Activated naive CD8-positive, alpha-beta T cell (primary cell): Measurements from ENCODE around the gene ACAD9.
"Not testable (repeated sequence)": the region's sequence is repeated elsewhere in the genome, so short reads cannot be mapped to it uniquely, and the experiment has no call there.

ENCODE experiments used
- H3K27ac Mint-ChIP-seq: one replicate; pipeline ENCODE4 v1.8.0; 2021; ENCODE audit warnings: mixed read lengths
- H3K27me3 Mint-ChIP-seq: one replicate; pipeline ENCODE4 v1.8.0; 2021; ENCODE audit warnings: mixed read lengths
- H3K36me3 Mint-ChIP-seq: one replicate; pipeline ENCODE4 v1.8.0; 2021; ENCODE audit warnings: mixed read lengths
- H3K4me1 Mint-ChIP-seq: one replicate; pipeline ENCODE4 v1.8.0; 2021; ENCODE audit warnings: low read depth, mixed read lengths
- H3K4me3 Mint-ChIP-seq: one replicate; pipeline ENCODE4 v1.8.0; 2021; ENCODE audit warnings: mild to moderate bottlenecking, mixed read lengths
- H3K9me3 Mint-ChIP-seq: one replicate; pipeline ENCODE4 v1.8.0; 2021; ENCODE audit warnings: low read depth, mixed read lengths

Gene ACAD9

GRCh38 chr3:128850544-128850943 is 28.9 kb upstream of the ACAD9 start:
- Mint-ChIP-seq H3K36me3 (peaks cover 3% of the 10 kb centered on the region), H3K4me3 (no peak overlapping the region), H3K27ac (no peak overlapping the region), H3K4me1 (peaks cover 9% of the 10 kb centered on the region), H3K27me3 (no peaks in the 10 kb centered on the region), H3K9me3 (no peaks in the 10 kb centered on the region)

- H3K9me3 Mint-ChIP-seq, result no peaks in the 10 kb centered on the region
These were observed 27.8 kb upstream of the ACAD9 start for GRCh38 chr3:128851601-128852000.

GRCh38 chr3:128853826-128854225 is 25.6 kb upstream of the ACAD9 start:
- no peaks in the 10 kb centered on the region for H3K27me3 Mint-ChIP-seq
- H3K4me3 Mint-ChIP-seq, result no peak overlapping the region
- no peaks in the 10 kb centered on the region for H3K4me1 Mint-ChIP-seq
- peaks cover 13% of the 10 kb centered on the region for H3K36me3 Mint-ChIP-seq
- H3K9me3 Mint-ChIP-seq, result no peaks in the 10 kb centered on the region
- H3K27ac Mint-ChIP-seq, result no peak overlapping the region

More at GRCh38 chr3:128851601-128852000, 27.8 kb upstream of the ACAD9 start:
- Mint-ChIP-seq H3K27me3 (no peaks in the 10 kb centered on the region), H3K4me1 (peaks cover 5% of the 10 kb centered on the region), H3K36me3 (peaks cover 5% of the 10 kb centered on the region), H3K27ac (no peak overlapping the region), H3K4me3 (no peak overlapping the region)

- H3K9me3 Mint-ChIP-seq, result no peaks in the 10 kb centered on the region
- no peak overlapping the region for H3K4me3 Mint-ChIP-seq
- no peaks in the 10 kb centered on the region for H3K4me1 Mint-ChIP-seq
- H3K36me3 Mint-ChIP-seq, result peaks cover 13% of the 10 kb centered on the region
- no peaks in the 10 kb centered on the region for H3K27me3 Mint-ChIP-seq
- no peak overlapping the region for H3K27ac Mint-ChIP-seq
These were observed 24.9 kb upstream of the ACAD9 start for GRCh38 chr3:128854475-128854874.

GRCh38 chr3:128855569-128855968 is 23.9 kb upstream of the ACAD9 start:
- Mint-ChIP-seq H3K36me3 (peaks cover 15% of the 10 kb centered on the region), H3K9me3 (no peaks in the 10 kb centered on the region), H3K4me3 (no peak overlapping the region), H3K27me3 (no peaks in the 10 kb centered on the region), H3K27ac (no peak overlapping the region), H3K4me1 (no peaks in the 10 kb centered on the region)

- Mint-ChIP-seq H3K4me1 (no peaks in the 10 kb centered on the region), H3K4me3 (no peak overlapping the region), H3K36me3 (peaks cover 20% of the 10 kb centered on the region), H3K9me3 (no peaks in the 10 kb centered on the region), H3K27ac (no peak overlapping the region), H3K27me3 (no peaks in the 10 kb centered on the region)
These were observed 21.3 kb upstream of the ACAD9 start for GRCh38 chr3:128858167-128858566.

GRCh38 chr3:128859630-128860029 is 19.8 kb upstream of the ACAD9 start:
- no peak overlapping the region for H3K27ac Mint-ChIP-seq

GRCh38 chr3:128861491-128861890 is 17.9 kb upstream of the ACAD9 start:
- no peak overlapping the region for H3K27ac Mint-ChIP-seq
- no peaks in the 10 kb centered on the region for H3K9me3 Mint-ChIP-seq
- H3K4me1 Mint-ChIP-seq, result no peaks in the 10 kb centered on the region
- H3K4me3 Mint-ChIP-seq, result no peak overlapping the region
- H3K27me3 Mint-ChIP-seq, result no peaks in the 10 kb centered on the region
- peaks cover 15% of the 10 kb centered on the region for H3K36me3 Mint-ChIP-seq

More at GRCh38 chr3:128859630-128860029, 19.8 kb upstream of the ACAD9 start:
- Mint-ChIP-seq H3K9me3 (no peaks in the 10 kb centered on the region), H3K4me1 (no peaks in the 10 kb centered on the region), H3K4me3 (no peak overlapping the region), H3K36me3 (peaks cover 17% of the 10 kb centered on the region), H3K27me3 (no peaks in the 10 kb centered on the region)

GRCh38 chr3:128863560-128863959 is 15.9 kb upstream of the ACAD9 start:
- no peaks in the 10 kb centered on the region for H3K4me1 Mint-ChIP-seq

GRCh38 chr3:128864351-128864811 is 15.0 kb upstream of the ACAD9 start:
- H3K27ac Mint-ChIP-seq, result no peak overlapping the region
- H3K27me3 Mint-ChIP-seq, result no peaks in the 10 kb centered on the region
- H3K4me1 Mint-ChIP-seq, result no peaks in the 10 kb centered on the region
- H3K36me3 Mint-ChIP-seq, result peaks cover 7% of the 10 kb centered on the region
- no peaks in the 10 kb centered on the region for H3K9me3 Mint-ChIP-seq
- no peak overlapping the region for H3K4me3 Mint-ChIP-seq

More at GRCh38 chr3:128863560-128863959, 15.9 kb upstream of the ACAD9 start:
- no peak overlapping the region for H3K27ac Mint-ChIP-seq
- no peaks in the 10 kb centered on the region for H3K9me3 Mint-ChIP-seq
- H3K36me3 Mint-ChIP-seq, result peaks cover 10% of the 10 kb centered on the region
- no peaks in the 10 kb centered on the region for H3K27me3 Mint-ChIP-seq
- H3K4me3 Mint-ChIP-seq, result no peak overlapping the region

GRCh38 chr3:128864849-128865804 is 14.3 kb upstream of the ACAD9 start:
- H3K9me3 Mint-ChIP-seq, H3K36me3 Mint-ChIP-seq, H3K27ac Mint-ChIP-seq, H3K27me3 Mint-ChIP-seq, H3K4me3 Mint-ChIP-seq, H3K4me1 Mint-ChIP-seq: not testable (repeated sequence)

- no peaks in the 10 kb centered on the region for H3K27me3 Mint-ChIP-seq
- no peaks in the 10 kb centered on the region for H3K36me3 Mint-ChIP-seq
- H3K4me3 Mint-ChIP-seq, result no peak overlapping the region
- H3K9me3 Mint-ChIP-seq, result no peaks in the 10 kb centered on the region
- H3K27ac Mint-ChIP-seq, result no peak overlapping the region
- no peaks in the 10 kb centered on the region for H3K4me1 Mint-ChIP-seq
These were observed 12.0 kb upstream of the ACAD9 start for GRCh38 chr3:128867200-128868125.

GRCh38 chr3:128870347-128870746 is 9.1 kb upstream of the ACAD9 start:
- H3K4me1 Mint-ChIP-seq, result peaks cover 1% of the 10 kb centered on the region
- H3K4me3 Mint-ChIP-seq, result no peak overlapping the region
- H3K9me3 Mint-ChIP-seq, result no peaks in the 10 kb centered on the region
- H3K27ac Mint-ChIP-seq, result no peak overlapping the region
- H3K36me3 Mint-ChIP-seq, result no peaks in the 10 kb centered on the region
- H3K27me3 Mint-ChIP-seq, result no peaks in the 10 kb centered on the region

- H3K4me3 Mint-ChIP-seq, result no peak overlapping the region
- no peaks in the 10 kb centered on the region for H3K27me3 Mint-ChIP-seq
- no peaks in the 10 kb centered on the region for H3K36me3 Mint-ChIP-seq
- H3K4me1 Mint-ChIP-seq, result peaks cover 14% of the 10 kb centered on the region
- H3K27ac Mint-ChIP-seq, result no peak overlapping the region
- no peaks in the 10 kb centered on the region for H3K9me3 Mint-ChIP-seq
These were observed 7.1 kb upstream of the ACAD9 start for GRCh38 chr3:128872282-128872681.

GRCh38 chr3:128872744-128873143 is 6.7 kb upstream of the ACAD9 start:
- H3K9me3 Mint-ChIP-seq, result no peaks in the 10 kb centered on the region
- H3K36me3 Mint-ChIP-seq, result no peaks in the 10 kb centered on the region
- no peak overlapping the region for H3K4me3 Mint-ChIP-seq
- peaks cover 19% of the 10 kb centered on the region for H3K4me1 Mint-ChIP-seq
- no peak overlapping the region for H3K27ac Mint-ChIP-seq
- H3K27me3 Mint-ChIP-seq, result no peaks in the 10 kb centered on the region
